Measurements from ENCODE around the gene MIER1.
A peak's percentile ranks its signal among the peaks of the same experiment; 100 is the strongest.
"Not testable (repeated sequence)": the region's sequence is repeated elsewhere in the genome, so short reads cannot be mapped to it uniquely, and the experiment has no call there.

The MIER1 gene

DNA sequence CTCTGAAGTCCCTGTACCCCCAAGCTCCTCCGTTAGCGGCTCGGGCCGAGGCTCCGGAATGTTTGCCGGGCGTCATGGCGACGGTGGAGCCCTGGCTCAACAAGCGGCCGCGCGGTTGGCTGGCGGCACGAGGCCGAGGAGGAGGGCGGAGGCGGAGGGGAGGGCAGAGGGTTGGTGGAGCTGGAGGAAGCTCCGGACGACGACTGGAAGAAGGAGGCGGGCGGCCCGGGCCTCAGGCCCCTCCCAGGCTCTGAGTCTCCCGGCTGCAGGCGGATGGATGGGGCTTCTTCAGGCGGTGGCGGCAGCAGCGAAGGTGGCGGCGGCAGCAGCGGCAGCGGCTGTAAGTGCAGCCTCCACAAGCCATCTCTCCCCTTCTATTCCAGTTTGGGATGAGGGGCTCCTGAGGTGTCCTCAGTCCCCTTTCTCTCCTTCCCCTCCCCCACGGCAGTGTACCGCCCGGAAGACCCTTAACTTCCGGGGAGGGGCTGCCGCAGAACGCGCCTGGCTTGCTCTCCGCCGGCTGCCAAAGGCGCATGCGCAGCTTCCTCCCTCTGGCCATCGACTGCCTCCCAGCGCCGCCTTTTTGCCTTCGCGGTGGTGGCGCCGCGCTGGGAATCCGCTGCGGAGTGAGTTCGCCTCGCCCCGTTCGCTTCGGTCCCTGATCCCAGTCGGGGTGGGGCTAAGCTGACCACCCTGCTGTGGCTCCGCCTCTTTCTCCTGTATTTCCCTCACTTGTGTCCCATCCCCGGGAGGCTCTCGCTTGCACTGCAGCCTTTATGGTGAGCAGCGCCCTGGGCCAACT, at the start of gene MIER1, which contains the start of gene DNAI4:
MIER1 (plus strand) TSS at position 235 of the 802 bp plus-strand sequence; CDS start at position 274, 39 bp downstream.
DNAI4 (minus strand) TSS at position 101 of the 802 bp plus-strand sequence; CDS start at position 76, 25 bp downstream.
- Histone ChIP-seq H3K4me3 (peak within 1 kb of the TSS; percentile 96), H3K9me3 (ENCODE audit: low read depth, low read length) (no peaks in the 10 kb centered on the region), H3K9ac (ENCODE audit: insufficient read length) (peak within 1 kb of the TSS; percentile 79), H3K36me3 (ENCODE audit: insufficient read depth, low read length) (peaks cover 5% of the 10 kb centered on the region; the same call in 1 of the 2 replicates), H3K27ac (peak within 1 kb of the TSS; percentile 87)
- TF ChIP-seq FOXP2 (optimal IDR thresholded peaks at IDR 0.05; ENCODE audit: control extremely low read depth, extremely low read length, insufficient read depth) = peak; percentile 75
- peak; percentile 83 for TF ChIP-seq POLR2AphosphoS5 (IDR thresholded peaks at IDR 0.05; ENCODE audit: borderline replicate concordance, low read depth, low read length)
- no peak for TF ChIP-seq EZH2 (IDR thresholded peaks at IDR 0.05)
- DNase-seq (ENCODE audit: low read depth, low spot score) = peak; percentile 78

DNA sequence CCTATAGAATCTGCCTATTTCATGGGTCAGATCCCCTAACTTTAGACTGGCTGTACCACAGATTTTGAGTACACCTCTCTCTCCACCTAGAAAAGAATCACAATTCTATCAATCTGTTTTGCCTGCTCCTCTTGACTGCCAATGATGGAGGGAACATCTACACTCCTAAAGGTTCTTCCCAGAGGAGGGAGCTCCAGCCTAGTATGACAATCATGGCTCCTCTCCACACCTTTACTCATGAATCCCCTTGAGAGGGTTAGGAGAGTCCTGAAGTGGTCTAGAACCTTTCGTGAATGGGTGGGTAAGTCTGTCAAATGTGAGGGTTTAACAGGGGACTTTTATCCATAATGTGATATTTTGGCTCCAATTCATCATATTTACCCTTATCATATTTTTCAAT, 48.1 kb upstream of the MIER1 start:
- Histone ChIP-seq H3K36me3 (ENCODE audit: insufficient read depth, low read length) (no peaks in the 10 kb centered on the region), H3K9me3 (ENCODE audit: low read depth, low read length) (no peaks in the 10 kb centered on the region), H3K4me3 (no peak overlapping the region), H3K9ac (ENCODE audit: insufficient read length) (no peak overlapping the region), H3K27ac (no peak overlapping the region)
- DNase-seq (ENCODE audit: low read depth, low spot score) = no peak
- no peak for TF ChIP-seq FOXP2 (optimal IDR thresholded peaks at IDR 0.05; ENCODE audit: control extremely low read depth, extremely low read length, insufficient read depth)
- TF ChIP-seq POLR2AphosphoS5 (IDR thresholded peaks at IDR 0.05; ENCODE audit: borderline replicate concordance, low read depth, low read length) = no peak
- TF ChIP-seq EZH2 (IDR thresholded peaks at IDR 0.05) = no peak

DNA sequence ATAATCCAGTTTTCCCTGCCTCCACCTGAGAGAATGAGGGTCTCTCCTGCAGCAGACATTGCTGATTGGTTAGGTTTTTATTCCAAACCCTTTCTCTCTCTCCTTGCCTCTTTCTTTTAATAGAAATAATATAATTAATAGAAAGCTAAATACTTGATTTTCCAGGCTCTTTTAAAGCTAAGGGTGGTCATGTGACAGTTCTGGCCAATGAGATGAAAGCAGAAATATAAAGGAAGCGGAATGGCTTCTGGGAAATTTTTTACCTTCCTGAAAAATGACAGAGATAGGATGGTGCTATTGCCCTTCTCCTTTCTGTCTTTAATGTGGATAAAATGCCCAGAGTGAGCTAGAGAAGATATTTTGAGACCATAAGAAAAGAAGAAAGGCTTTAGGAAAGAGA, 35.8 kb upstream of the MIER1 start:
- H3K9me3 ChIP-seq (ENCODE audit: low read depth, low read length) = no peaks in the 10 kb centered on the region
- H3K27ac ChIP-seq = no peak overlapping the region
- DNase-seq (ENCODE audit: low read depth, low spot score) = no peak
- no peak overlapping the region for H3K4me3 ChIP-seq
- H3K36me3 ChIP-seq (ENCODE audit: insufficient read depth, low read length) = no peaks in the 10 kb centered on the region
- H3K9ac ChIP-seq (ENCODE audit: insufficient read length) = no peak overlapping the region
- TF ChIP-seq POLR2AphosphoS5 (IDR thresholded peaks at IDR 0.05; ENCODE audit: borderline replicate concordance, low read depth, low read length) = no peak
- TF ChIP-seq FOXP2 (optimal IDR thresholded peaks at IDR 0.05; ENCODE audit: control extremely low read depth, extremely low read length, insufficient read depth) = no peak
- TF ChIP-seq EZH2 (IDR thresholded peaks at IDR 0.05) = no peak

DNA sequence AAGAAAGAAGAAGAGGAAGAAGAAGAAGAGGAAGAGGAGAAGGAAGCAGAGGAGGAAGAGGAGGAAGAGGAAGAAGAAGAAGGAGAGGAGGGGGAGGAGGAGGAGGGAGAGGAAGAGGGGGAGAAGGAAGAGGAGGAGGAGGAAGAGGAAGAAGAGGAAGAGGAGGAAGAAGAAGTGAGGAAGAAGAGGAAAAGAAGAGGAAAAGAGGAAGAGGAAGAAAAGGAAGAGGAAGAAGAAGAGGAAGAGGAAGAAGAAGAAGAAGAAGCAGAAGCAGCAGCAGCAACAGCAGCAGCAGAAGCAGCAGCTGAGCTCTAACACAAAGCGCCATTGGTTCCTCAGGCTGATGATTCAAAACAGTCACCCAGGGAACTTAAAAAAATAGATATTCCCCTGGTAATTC, 34.2 kb upstream of the MIER1 start:
- Histone ChIP-seq H3K36me3 (ENCODE audit: insufficient read depth, low read length) (no peaks in the 10 kb centered on the region), H3K9me3 (ENCODE audit: low read depth, low read length) (no peaks in the 10 kb centered on the region), H3K27ac (no peak overlapping the region), H3K4me3 (no peak overlapping the region), H3K9ac (ENCODE audit: insufficient read length) (no peak overlapping the region)
- TF ChIP-seq POLR2AphosphoS5 (IDR thresholded peaks at IDR 0.05; ENCODE audit: borderline replicate concordance, low read depth, low read length) (no peak), EZH2 (IDR thresholded peaks at IDR 0.05) (no peak), FOXP2 (optimal IDR thresholded peaks at IDR 0.05; ENCODE audit: control extremely low read depth, extremely low read length, insufficient read depth) (no peak)
- no peak for DNase-seq (ENCODE audit: low read depth, low spot score)

DNA sequence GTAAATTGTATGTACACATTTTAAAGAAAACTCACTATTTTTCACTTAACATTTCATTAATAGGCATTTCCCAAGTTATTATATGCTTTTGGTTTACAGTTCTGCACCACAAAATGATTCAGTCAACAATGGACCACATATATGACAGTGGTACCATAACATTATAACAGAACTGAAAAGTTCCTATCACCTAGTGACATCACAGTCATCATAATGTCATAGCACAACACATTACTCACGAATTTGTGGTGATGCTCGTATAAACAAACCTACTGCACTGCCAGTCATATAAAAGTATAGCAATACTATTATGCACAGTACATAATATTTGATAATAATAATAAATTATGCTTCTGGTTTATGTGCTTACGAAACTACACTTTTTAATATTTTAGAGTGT, 31.1 kb upstream of the MIER1 start:
- Histone ChIP-seq H3K27ac (no peak overlapping the region), H3K9ac (ENCODE audit: insufficient read length) (no peak overlapping the region), H3K9me3 (ENCODE audit: low read depth, low read length) (no peaks in the 10 kb centered on the region), H3K36me3 (ENCODE audit: insufficient read depth, low read length) (no peaks in the 10 kb centered on the region), H3K4me3 (no peak overlapping the region)
- no peak for DNase-seq (ENCODE audit: low read depth, low spot score)
- no peak for TF ChIP-seq FOXP2 (optimal IDR thresholded peaks at IDR 0.05; ENCODE audit: control extremely low read depth, extremely low read length, insufficient read depth)
- TF ChIP-seq POLR2AphosphoS5 (IDR thresholded peaks at IDR 0.05; ENCODE audit: borderline replicate concordance, low read depth, low read length) = no peak
- TF ChIP-seq EZH2 (IDR thresholded peaks at IDR 0.05) = no peak

DNA sequence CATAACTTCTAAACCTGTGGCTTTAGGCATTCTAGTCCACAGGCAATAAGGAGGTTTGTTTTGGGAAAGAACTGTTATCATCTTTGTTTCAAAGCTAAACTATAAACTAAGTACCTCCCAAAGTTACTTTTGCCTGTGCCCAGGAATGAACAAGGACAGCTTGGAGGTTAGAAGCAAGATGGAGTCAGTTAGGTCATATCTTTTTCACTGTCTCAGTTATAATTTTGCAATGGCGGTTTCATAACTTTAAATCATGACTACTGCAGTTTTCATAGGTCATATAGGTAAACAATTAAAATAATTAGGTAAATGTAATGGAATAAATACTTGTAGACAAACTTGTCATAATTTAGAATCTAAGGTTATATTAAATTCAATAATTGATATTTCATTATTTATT, 9.6 kb upstream of the MIER1 start:
- H3K4me3 ChIP-seq; H3K36me3 ChIP-seq (ENCODE audit: insufficient read depth, low read length); H3K9ac ChIP-seq (ENCODE audit: insufficient read length); DNase-seq (ENCODE audit: low read depth, low spot score); H3K9me3 ChIP-seq (ENCODE audit: low read depth, low read length); H3K27ac ChIP-seq: not testable (repeated sequence)

DNA sequence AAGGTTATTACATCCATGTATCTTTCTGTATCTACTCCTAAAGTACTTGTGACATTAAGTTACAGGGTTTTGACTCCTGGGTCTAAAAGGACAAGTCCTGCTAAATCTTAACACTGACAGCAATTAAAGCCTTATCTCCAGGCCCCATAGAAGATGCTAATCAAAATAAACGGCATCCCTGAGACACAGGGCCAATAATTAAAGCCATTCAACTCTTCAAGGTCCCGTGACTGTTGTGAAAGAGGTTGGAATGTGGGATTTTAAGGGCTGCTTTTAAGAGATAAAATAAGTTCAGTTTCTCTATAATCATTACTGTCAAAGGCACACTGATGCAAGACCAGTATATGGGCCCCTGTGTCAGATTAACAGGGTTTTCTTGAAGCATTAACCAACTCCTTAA, 8.5 kb upstream of the MIER1 start:
- TF ChIP-seq EZH2 (IDR thresholded peaks at IDR 0.05) = no peak
- Histone ChIP-seq H3K27ac (no peak overlapping the region), H3K9ac (ENCODE audit: insufficient read length) (no peak overlapping the region), H3K4me3 (no peak overlapping the region), H3K36me3 (ENCODE audit: insufficient read depth, low read length) (peaks cover 5% of the 10 kb centered on the region; the same call in 1 of the 2 replicates), H3K9me3 (ENCODE audit: low read depth, low read length) (no peaks in the 10 kb centered on the region)
- DNase-seq (ENCODE audit: low read depth, low spot score) = no peak

DNA sequence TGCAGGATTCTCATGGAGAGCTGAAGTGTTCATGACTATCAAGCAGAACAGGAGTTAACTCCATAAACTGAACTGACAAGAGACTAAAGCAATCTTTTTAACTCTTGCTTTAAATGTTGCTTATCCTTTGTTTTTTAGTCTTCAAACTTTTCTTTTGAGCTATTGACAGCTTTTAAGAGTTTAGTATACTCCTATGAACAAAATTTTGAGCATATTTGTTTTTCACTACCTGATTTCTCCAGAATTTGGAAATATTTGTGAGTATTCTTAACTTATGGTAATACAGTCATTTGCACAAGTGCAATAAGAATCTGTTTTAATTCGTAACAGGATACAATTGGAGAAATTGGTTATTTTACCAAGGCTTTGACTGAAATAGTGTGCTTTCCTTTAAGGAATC, 7.3 kb upstream of the MIER1 start:
- H3K9me3 ChIP-seq (ENCODE audit: low read depth, low read length) = no peaks in the 10 kb centered on the region
- no peak overlapping the region for H3K4me3 ChIP-seq
- DNase-seq (ENCODE audit: low read depth, low spot score) = no peak
- H3K36me3 ChIP-seq (ENCODE audit: insufficient read depth, low read length) = peaks cover 5% of the 10 kb centered on the region; the same call in 1 of the 2 replicates
- TF ChIP-seq FOXP2 (optimal IDR thresholded peaks at IDR 0.05; ENCODE audit: control extremely low read depth, extremely low read length, insufficient read depth) (no peak), POLR2AphosphoS5 (IDR thresholded peaks at IDR 0.05; ENCODE audit: borderline replicate concordance, low read depth, low read length) (no peak), EZH2 (IDR thresholded peaks at IDR 0.05) (no peak)
- no peak overlapping the region for H3K27ac ChIP-seq
- H3K9ac ChIP-seq (ENCODE audit: insufficient read length) = no peak overlapping the region

DNA sequence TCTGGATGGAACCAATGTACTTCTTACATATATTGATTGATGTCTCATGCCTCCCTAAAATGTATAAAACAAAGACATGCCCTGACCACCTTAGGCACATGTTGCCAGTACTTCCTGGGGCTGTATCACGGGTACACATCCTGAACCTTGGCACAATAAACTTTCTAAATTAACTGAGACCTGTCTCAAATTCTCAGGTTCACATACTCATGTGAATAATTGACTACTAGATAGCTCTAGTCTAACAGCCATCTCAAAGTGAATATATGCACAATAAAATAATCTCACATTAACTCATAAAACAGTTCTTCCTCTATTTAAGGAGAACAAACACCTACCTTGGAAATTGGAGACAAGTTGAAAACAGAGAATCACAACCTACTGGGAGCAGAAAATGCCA, 5.7 kb upstream of the MIER1 start:
- H3K36me3 ChIP-seq (ENCODE audit: insufficient read depth, low read length) = peaks cover 5% of the 10 kb centered on the region; the same call in 1 of the 2 replicates

More for the DNA sequence above, 5.7 kb upstream of the MIER1 start:
- no peak overlapping the region for H3K27ac ChIP-seq
- no peak for TF ChIP-seq FOXP2 (optimal IDR thresholded peaks at IDR 0.05; ENCODE audit: control extremely low read depth, extremely low read length, insufficient read depth)
- TF ChIP-seq EZH2 (IDR thresholded peaks at IDR 0.05) = no peak
- no peak for TF ChIP-seq POLR2AphosphoS5 (IDR thresholded peaks at IDR 0.05; ENCODE audit: borderline replicate concordance, low read depth, low read length)
- H3K4me3 ChIP-seq = no peak overlapping the region
- H3K9me3 ChIP-seq (ENCODE audit: low read depth, low read length) = no peaks in the 10 kb centered on the region
- no peak overlapping the region for H3K9ac ChIP-seq (ENCODE audit: insufficient read length)
- DNase-seq (ENCODE audit: low read depth, low spot score) = no peak
